ENCODE data around the gene SIX3.

SIX3 gene

DNA sequence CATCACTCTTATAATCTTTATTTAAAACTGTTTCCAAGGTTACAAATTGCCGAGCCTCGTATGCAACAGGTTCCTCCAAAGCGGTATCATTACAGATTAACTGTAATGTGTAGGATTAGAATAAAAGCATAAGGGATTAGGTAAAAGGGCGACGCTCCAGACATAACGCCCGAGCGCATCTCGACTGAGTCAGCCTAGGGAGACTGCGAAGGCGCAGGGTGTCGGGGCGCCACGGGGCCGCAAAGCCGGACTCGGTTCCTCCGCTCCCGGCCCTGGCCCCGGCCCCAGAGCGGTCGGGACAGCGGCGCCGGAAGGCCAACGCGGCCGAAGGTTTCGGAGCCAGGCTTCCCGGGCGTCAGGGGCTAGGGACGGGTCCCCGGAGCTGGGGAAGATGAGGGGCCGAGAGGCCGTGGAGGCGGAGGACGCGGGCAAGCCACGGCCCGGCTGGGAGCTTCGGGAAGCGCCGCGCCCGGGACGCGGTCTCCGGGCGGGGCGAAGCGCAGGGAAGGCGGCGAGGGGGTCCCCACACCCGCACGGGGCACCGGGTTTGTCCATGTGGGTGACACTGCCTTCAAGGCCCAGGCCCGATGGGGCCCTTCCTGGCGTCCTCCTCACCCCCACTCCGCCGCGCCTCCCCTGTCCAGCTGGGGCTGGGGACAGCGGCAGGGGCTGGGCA lies 12.9 kb upstream of the SIX3 start:
- Histone ChIP-seq H3K4me3 (ENCODE audit: low read length) (no peak overlapping the region), H3K4me1 (ENCODE audit: low read length) (peaks cover 6% of the 10 kb centered on the region), H3K4me2 (ENCODE audit: low read length) (no peak overlapping the region), H4K20me1 (ENCODE audit: insufficient read depth, low read length) (no peaks in the 10 kb centered on the region), H3K36me3 (replicated peaks; ENCODE audit: low read depth, low read length) (no peaks in the 10 kb centered on the region), H3K79me2 (ENCODE audit: low read length) (no peaks in the 10 kb centered on the region), H3K27ac (ENCODE audit: low read length) (no peak overlapping the region), H3K27me3 (ENCODE audit: low read depth, low read length) (peaks cover 6% of the 10 kb centered on the region; the same call in 1 of the 2 replicates), H3K9ac (ENCODE audit: low read length) (no peak overlapping the region), H3K9me3 (ENCODE audit: insufficient read depth, low read length) (no peaks in the 10 kb centered on the region), H2AFZ (ENCODE audit: low read depth, low read length) (no peak overlapping the region)
- no peak for TF ChIP-seq EZH2phosphoT487 (IDR thresholded peaks at IDR 0.05; ENCODE audit: low read depth)
- TF ChIP-seq, protein P1, sequence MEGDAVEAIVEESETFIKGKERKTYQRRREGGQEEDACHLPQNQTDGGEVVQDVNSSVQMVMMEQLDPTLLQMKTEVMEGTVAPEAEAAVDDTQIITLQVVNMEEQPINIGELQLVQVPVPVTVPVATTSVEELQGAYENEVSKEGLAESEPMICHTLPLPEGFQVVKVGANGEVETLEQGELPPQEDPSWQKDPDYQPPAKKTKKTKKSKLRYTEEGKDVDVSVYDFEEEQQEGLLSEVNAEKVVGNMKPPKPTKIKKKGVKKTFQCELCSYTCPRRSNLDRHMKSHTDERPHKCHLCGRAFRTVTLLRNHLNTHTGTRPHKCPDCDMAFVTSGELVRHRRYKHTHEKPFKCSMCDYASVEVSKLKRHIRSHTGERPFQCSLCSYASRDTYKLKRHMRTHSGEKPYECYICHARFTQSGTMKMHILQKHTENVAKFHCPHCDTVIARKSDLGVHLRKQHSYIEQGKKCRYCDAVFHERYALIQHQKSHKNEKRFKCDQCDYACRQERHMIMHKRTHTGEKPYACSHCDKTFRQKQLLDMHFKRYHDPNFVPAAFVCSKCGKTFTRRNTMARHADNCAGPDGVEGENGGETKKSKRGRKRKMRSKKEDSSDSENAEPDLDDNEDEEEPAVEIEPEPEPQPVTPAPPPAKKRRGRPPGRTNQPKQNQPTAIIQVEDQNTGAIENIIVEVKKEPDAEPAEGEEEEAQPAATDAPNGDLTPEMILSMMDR (IDR thresholded peaks at IDR 0.05; ENCODE audit: low read depth, low read length) = no peak

DNA sequence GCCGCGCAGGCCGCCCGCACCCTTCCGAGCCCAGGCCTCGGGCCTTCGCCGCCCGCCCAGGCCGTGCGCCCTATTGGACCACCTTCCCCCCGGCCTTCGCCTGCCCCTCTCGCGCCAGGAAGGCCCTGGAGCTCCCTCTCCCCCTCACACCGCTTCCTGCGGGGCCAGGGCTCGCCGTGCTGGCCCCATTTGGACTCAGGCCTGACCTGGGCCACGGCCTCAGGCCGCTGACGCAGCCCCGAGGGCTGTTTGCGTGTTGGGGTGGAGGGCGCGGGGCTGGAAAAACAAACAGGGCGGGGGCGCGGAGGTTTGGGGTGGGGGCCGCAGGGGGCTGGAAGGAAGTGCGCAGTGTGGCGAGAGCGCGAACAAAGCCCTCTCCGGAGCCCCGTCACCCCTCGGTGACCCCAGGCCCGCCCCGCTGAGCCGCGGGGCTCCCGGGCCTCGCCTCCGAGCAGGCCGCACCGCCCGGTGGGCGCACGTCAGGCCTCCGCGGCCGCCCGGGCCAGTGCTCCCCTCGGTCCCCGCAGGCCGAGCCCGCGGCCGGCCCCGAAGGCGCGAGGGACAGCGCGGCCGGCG lies 12.3 kb upstream of the SIX3 start:
- peaks cover 6% of the 10 kb centered on the region for H3K4me1 ChIP-seq (ENCODE audit: low read length)
- H3K27ac ChIP-seq (ENCODE audit: low read length) = no peak overlapping the region
- H3K79me2 ChIP-seq (ENCODE audit: low read length) = no peaks in the 10 kb centered on the region
- H3K4me2 ChIP-seq (ENCODE audit: low read length) = no peak overlapping the region
- no peaks in the 10 kb centered on the region for H3K9me3 ChIP-seq (ENCODE audit: insufficient read depth, low read length)
- H3K36me3 ChIP-seq (replicated peaks; ENCODE audit: low read depth, low read length) = no peaks in the 10 kb centered on the region
- no peak for TF ChIP-seq EZH2phosphoT487 (IDR thresholded peaks at IDR 0.05; ENCODE audit: low read depth)
- TF ChIP-seq, protein P1 (IDR thresholded peaks at IDR 0.05; ENCODE audit: low read depth, low read length) = no peak
- H3K9ac ChIP-seq (ENCODE audit: low read length) = no peak overlapping the region
- H2AFZ ChIP-seq (ENCODE audit: low read depth, low read length) = no peak overlapping the region
- no peaks in the 10 kb centered on the region for H4K20me1 ChIP-seq (ENCODE audit: insufficient read depth, low read length)
- 0 out of 2 replicates have a peak, but pooled peaks cover 6% of the 10 kb centered on the region for H3K27me3 ChIP-seq (ENCODE audit: low read depth, low read length)
- no peak overlapping the region for H3K4me3 ChIP-seq (ENCODE audit: low read length)

- TF ChIP-seq, protein P1 (IDR thresholded peaks at IDR 0.05; ENCODE audit: low read depth, low read length) = no peak
- no peak for TF ChIP-seq EZH2phosphoT487 (IDR thresholded peaks at IDR 0.05; ENCODE audit: low read depth)
- H3K4me2 ChIP-seq (ENCODE audit: low read length) = no peak overlapping the region
- H3K9me3 ChIP-seq (ENCODE audit: insufficient read depth, low read length) = no peaks in the 10 kb centered on the region
- H3K9ac ChIP-seq (ENCODE audit: low read length) = no peak overlapping the region
- no peaks in the 10 kb centered on the region for H3K36me3 ChIP-seq (replicated peaks; ENCODE audit: low read depth, low read length)
- 0 out of 2 replicates have a peak, but pooled peaks cover 2% of the 10 kb centered on the region for H3K27me3 ChIP-seq (ENCODE audit: low read depth, low read length)
- H4K20me1 ChIP-seq (ENCODE audit: insufficient read depth, low read length) = no peaks in the 10 kb centered on the region
- no peak overlapping the region for H3K4me3 ChIP-seq (ENCODE audit: low read length)
- peaks cover 6% of the 10 kb centered on the region for H3K4me1 ChIP-seq (ENCODE audit: low read length)
- H3K79me2 ChIP-seq (ENCODE audit: low read length) = no peaks in the 10 kb centered on the region
- H2AFZ ChIP-seq (ENCODE audit: low read depth, low read length) = no peak overlapping the region
- no peak overlapping the region for H3K27ac ChIP-seq (ENCODE audit: low read length)
Observed at GRCh38 chr2:44929735-44930273, 11.7 kb upstream of the SIX3 start.

Data from OCI-LY3 (cell line).